GM18909 (cell line): ENCODE data around the gene GTF2F2.

ENCODE experiments used
- ATAC-seq: cut with Tn5 transposase; IDR thresholded peaks from one replicate; pipeline ENCODE4 v1.9.1; 2021; ENCODE audit warnings: mild to moderate bottlenecking; ENCODE audit not compliant: unreplicated experiment, poor library complexity

GTF2F2 gene, protein sequence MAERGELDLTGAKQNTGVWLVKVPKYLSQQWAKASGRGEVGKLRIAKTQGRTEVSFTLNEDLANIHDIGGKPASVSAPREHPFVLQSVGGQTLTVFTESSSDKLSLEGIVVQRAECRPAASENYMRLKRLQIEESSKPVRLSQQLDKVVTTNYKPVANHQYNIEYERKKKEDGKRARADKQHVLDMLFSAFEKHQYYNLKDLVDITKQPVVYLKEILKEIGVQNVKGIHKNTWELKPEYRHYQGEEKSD

DNA sequence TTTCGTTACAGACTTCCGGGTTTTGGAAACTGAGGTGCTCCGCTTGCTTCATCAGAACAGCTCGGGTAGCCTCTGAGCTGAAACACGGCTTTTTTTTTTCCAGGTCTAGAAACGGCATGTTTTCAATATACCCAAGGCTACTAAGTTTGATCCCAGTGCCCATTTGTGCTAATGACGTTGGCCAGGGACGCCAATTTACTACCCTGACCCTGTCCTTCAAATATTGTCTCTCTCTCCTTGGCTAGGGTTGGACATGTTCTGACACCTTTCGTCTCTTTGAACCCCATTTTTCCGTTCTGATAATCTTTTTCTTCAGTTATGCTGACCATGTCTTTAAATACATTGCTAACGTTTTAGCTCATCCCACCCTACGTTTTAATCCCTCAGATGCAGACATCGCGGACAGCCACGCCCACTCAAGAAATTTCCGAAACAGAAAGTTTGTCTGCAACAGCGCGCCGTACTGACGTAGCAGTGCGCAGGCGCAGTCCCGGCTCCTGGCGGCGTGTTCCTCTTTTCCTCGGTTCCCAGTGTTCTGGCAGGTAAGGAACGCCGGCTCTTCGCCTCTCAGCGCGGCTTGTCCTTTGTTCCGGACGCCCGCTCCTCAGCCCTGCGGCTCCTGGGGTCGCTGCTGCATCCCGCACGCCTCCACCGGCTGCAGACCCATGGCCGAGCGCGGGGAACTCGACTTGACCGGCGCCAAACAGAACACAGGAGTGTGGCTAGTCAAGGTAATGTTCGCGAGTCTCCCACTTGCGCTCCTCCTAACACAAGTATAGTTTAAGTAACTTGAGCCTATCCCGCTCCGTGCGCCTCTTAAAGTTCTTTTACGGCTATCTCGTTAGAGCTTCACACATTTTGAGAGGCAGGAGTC lies at the start of gene GTF2F2:
Gene GTF2F2, plus strand, starts transcription at position 520 of the 874 bp plus-strand sequence. Its CDS starts 146 bp downstream, at position 666.
- peak; percentile 76 for ATAC-seq

DNA sequence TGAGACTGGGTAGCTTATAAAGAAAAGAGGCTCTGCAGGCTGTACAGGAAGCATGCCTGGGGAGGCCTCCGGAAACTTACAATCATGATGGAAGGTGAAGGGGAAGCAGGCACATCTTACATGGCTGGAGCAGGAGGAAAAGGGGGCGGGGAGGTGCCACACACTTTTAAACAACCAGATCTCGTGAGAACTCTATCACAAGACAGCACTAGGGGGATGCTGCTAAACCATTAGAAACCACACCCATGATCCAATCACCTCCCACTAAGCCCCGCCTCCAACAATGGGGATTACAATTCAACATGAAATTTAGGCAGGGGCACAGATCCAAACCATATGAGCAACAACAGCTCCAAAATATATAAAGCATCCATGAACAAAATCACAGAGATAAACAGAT lies 46.5 kb upstream of the GTF2F2 start:
- no peak for ATAC-seq

DNA sequence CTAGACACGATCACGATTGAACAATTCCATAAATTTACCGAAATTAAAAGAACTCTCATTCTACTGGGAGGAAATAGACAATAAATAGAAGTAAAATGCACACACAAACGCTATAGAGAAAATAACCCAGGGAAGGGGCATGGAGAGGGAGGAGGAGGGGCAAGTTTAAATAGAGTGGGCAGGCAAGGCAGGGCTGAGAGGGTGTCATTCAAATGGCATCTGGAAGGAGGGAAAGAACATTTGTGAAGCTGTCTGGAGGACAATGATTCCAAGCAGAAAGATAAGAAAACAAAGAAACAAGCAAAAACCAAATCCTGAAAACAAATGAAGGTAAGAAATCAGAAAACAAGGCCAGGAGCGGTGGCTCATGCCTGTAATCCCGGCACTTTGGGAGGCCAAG lies 45.6 kb upstream of the GTF2F2 start:
- ATAC-seq, result no peak

DNA sequence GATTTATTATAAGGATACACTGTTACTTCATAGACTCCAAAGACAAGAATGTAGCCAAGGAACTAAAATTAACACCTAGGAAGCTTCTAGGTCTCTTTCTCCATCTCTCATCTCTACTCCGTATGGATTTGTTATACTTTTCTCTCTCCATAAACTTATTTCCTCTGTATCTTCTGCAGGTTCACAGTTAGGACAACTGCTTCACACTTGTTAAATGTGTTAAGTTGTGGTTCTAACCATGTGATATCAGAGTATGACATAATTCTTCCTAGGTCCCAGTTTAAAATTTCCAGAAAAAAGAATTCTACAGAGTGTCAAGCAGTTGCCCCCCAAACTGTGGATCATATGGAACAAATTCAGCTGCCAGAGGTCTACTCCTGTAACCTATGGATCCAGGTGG lies 42.3 kb upstream of the GTF2F2 start:
- no peak for ATAC-seq

DNA sequence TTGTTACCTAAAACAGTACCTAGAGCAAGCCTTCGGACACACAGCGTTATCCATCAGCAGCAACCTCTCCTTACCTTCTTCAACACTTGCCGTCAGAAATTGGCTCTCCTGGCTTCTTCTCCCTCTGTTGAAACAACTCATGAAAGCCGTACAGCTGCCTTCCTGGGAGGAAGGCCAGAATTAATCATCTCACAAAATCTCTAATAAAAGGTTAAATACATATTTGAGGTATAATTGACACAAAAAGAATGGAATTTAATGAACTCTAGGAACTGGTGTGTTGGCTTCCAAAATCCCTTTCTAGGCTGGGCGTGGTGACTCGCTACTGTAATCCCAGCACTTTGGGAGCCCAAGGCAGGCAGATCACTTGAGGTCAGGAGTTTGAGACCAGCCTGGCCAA lies 37.3 kb upstream of the GTF2F2 start:
- ATAC-seq, result no peak

DNA sequence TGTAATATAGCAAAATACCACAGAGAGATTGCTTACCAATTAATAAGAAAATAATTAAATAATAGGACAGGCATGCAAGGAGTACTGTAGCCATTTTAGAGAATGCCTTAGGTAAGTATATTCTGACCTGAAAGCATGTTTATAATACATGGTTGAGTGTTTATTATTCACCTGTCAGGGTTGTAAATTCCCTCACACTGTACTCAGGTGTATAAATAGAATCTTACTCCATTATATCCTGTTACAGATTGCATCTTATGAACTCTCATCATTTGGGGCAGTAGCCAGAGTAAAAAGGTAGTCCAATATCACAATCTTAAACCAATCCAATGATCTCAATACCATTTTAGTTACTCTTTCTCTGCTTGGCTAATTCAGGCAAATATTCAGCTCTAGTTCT lies 35.8 kb upstream of the GTF2F2 start:
- no peak for ATAC-seq

DNA sequence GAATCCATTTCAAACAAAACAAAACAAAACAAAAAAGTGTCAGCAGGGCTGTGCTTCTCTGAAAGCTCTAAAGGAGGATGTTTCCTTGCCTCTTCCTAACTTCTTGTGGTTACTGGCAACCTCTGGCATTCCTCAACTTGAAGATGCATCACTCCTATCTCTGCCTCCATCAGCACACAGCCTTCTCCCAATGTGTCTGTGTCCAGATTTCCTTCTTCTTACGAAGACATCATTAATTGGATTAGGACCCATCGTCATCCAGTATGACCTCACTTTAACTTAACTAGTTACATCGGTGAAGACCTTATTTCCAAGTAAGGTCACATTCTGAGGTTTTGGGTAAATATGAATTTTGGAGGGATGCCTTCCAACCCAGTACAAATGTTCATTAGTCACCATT lies 33.8 kb upstream of the GTF2F2 start:
- ATAC-seq, result no peak

DNA sequence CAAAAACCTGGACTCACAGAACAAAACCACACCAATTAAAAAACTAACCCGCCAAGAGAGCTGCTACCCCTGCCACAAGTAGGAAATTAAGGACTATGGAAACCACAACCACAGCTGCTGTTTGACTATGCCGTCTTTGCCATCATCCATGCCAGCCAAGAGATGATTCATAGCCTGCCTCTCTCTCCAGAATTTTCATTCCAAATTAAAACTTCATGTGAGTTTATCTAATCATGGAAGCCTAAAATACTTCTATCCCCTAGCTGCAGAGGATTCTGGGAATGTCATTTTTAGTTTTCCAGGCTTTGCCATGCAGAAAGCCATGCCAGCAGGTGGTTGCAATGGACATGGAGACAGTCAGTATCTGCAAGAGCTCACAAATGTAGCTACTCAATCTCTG lies 27.6 kb upstream of the GTF2F2 start:
- ATAC-seq, result no peak

DNA sequence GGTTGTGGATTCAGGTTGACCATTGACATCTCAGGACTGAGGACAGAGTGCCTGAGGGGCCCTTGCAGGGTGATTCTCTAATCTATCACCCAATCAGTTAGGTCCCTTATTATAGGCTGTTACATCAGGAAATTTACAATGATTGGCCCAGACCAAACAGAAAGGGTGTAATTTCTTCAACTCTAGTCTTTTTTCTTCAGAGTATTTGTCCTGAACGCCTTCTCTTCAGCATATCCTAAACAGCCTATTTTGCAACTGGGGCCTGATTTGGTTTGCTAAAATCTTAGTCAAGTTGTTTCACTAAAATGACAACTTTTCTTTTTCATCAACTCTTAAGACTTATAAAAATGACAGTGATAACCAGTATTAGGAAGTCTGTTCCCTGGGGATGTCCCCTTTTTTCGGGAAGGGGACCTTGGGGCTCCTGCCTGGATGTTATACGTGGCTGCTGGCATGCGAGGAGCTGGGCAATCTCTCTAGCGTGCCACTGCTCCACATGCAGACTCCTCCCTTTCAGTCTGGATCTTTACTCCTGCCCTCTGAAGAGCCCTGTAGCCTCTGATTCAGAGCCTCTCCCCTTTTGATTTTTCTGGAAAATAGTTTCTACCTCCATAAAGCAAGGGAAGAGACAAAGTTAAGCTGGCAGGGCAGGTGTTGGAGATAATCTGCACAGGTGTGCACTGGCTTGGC lies 19.6 kb upstream of the GTF2F2 start:
- no peak for ATAC-seq

DNA sequence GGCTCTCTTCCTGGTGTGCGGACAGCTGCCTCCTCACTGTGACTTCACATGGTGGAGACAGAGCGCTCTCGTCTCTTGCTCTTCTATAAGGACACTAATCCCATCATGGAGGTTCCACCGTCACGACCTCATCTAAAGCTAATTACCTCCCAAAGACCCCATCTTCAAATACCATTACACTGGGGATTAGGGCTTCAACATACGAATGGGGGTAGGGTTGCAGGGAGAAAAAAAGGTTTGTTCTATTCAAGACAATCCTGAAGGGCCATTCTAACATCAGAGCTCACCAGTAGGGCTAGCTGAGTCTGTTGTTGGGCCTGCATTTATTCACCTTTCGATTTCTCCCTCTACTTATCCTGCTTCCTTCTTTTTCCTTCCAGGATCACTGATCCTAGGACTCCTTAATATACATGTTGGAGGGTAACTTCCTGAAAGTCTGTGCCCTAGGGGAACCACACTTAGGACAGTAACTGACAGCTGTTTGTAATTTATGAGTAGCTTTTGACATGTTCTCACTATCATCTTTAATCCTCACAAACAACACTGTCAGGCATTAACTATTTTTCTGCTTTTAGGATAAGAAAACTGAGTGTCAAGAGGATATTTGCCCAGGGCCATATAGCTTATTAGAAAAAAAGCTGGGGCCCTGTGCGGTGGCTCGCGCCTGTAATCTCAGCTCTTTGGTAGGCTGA lies 18.8 kb upstream of the GTF2F2 start:
- no peak for ATAC-seq

DNA sequence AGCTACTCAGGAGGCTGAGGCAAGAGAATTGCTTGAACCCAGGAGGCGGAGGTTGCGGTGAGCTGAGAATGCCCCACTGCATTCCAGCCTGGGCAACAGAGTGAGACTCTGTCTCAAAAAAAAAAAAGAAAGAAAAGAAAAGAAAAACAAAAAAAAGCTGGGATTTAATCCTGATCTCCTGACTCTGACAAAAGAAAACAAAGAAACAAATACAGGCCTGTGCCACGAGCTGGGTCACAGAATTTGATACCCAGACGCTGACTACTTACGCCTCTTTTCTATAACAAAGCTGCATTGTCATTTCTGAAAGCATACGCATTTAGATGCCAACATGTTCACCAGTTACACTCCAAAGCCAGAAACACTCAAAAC lies 18.2 kb upstream of the GTF2F2 start:
- no peak for ATAC-seq

DNA sequence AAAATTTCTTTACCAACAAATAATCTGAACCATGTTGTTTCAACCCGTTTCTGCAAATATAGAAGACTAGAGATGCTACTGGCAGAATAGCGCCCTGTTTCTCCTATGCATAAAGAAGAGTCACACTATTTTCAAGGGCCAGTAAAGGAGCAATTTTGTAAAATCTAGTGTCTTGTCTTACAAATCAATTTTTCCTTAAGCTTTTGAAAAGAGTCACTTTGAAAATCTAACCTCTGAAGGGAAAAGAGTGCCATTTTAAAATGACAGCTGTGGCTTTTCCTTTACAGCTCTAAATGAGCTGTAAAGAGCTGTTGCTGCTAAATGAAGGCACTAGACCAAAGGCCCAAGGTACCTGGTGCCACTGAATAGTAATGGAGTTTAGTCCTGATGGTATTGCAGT lies 16.9 kb upstream of the GTF2F2 start:
- ATAC-seq, result no peak

DNA sequence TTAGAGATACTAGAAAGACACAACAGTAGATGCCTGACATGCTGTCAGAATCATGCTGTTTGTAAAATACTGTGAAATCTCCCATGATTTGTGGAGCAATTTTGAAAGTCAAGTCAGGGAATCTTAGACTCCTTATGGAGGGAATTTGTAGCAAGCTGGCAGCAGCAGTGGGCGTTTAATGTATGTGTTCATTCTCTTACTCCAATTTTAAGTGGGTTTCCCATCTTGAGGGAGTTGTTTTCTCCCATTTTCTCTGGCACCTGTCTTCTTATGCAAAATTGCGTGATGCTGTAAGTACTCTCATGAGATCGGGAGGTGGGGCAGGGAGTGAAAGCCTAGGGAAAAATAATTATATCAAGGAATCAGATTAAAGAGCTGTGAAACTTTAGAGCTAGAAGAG lies 16.0 kb upstream of the GTF2F2 start:
- ATAC-seq, result no peak

DNA sequence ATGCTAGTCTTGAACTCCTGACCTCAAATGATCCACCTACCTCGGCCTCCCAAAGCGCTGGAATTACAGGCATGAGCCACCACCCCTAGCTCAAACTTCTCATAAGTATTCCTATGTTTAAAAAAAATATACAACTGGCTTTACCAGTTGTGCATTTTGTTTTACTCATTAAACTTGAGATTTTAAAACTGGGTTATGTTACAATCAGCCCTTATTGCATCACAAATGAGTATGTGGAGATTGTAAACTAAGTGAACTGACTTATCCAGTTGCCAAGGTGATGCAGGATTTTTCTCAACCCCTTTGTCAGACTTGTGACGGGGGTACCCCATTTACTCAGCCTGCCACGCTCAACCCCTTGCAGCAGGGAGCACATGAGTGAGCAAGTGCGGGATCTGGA lies 14.4 kb upstream of the GTF2F2 start:
- ATAC-seq, result no peak

DNA sequence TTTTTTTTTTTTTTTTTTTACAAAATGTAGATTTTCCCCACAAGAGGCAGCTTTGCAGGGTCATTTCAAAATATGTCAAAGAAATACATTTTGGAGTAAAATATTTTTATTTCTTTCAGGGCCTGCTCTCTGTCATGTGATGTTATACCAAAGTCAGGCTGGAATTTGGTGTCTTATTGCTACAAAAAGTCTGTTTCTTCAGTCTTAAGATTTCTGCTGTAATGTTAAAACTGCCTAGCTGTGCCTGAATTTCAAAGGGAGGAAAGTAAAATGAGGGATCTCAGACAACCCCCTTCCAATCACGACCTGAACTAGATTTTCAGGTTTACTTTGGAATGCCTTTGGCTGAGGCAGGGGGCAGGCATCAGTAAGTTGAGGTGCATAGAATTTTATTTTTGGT lies 12.8 kb upstream of the GTF2F2 start:
- no peak for ATAC-seq

DNA sequence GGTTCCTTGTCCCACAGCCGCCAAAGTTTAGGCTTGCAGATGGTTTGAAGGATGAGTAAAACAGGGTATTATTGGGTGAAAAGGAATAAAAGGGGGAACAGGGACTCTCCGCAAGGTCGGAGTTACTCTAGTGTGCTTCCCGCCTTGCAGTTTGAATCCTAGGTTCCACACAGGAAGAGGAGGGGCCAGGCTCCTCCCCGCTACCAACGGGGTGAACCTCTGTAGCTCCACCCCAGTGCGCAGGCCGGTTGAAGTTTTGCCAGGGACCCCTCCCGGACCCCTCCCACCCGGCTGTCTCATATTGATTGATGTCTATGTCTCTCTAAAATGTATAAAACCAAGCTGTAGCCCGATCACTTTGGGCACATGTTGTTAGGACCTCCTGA lies 11.6 kb upstream of the GTF2F2 start:
- peak; percentile 35 for ATAC-seq

DNA sequence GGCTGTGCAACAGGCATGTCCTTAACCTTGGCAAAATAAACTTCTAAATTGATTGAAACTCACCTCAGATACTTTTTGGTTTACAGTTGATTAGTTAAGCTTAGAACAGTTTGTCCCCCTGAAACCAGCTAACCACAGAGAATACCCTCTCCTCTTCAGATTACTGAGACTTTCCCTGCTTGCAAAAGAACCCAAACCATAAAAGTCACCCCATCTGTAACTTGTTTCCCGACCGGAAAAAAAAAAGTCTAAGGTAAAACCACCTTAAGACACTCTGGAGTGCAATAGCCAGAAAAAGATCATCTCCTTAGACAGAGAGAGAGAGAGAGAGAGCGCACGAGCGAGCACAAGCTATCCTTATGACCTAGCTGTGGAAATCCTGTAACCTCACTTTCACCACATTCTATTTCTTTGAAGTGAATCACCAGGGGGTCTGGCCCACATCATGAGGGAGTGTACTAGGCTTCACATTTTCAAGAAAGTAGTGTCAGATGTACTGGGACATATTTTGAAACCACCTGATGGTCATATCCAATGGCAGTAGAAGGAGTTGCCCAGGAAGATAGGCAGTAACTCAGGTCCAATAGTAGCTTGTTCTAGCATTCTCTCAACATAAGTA lies 11.1 kb upstream of the GTF2F2 start:
- ATAC-seq, result peak; percentile 71

DNA sequence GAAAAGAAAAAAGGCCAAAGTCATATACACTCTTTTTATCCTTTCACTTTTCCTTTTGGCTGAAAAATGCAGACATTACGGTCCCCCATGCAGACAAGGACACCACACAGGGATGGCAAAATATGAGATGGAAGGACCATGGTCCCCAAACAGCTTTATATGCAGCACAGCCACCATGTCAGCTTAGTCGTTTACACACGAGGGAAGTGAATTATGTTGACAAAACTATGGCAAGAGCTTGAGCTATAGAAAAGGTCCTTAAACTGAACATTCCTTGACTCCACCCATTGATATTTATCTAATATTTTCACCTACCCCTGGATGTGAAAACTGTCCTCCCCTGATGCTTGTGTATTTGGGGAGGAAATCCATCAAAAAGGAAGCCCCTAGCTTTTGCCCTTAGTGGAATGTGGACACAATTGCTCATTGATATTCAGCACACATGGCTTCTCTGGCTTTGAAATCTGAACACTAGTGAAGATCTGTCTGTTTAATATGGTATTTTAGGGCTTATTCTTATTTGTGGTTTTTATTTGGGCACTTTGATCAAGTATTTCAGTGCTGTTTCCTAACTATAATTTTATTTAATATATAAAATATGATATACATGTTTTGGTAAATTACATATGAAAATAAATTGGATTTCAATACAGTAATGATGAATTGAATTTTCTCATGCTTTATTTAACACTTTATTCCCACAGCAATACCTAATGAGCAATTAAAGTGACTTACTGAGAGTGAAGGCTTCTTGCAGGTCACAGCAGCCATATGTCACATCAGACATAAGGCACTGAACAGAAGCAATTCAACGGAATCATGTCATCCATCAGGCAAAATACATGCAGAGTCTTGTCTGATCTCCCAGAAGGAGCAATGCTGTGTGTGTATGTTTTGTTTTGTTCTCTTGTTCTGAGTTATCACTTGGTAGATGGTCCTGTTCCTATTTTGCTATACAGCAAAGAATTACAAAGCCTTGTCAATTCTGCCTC lies 6.8 kb upstream of the GTF2F2 start:
- no peak for ATAC-seq

DNA sequence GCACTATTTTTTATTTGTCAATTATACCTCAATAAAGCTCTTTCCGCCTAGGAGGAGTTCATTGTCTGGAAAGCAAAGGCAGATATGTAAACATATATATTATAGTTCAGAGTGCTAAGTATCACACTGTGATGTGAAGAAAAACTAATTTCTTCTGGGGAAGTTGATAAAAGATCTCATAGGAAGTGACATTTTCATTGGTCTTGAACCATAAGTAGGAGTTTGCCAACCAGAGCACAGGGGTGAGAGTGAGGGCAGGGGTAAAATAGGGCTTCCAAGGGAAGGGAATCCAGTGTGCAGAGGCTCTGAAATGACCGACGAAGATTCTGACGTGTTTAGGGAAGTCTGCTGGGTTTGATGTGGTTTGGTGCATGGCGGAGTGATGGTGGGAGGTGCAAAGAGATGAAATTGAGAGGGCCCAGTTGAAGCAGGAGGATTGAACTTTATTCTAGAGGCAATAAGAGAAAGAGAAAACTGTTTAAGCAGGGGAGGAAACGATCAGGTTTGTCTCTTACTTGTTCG lies 780 bp upstream of the GTF2F2 start:
- ATAC-seq, result peak; percentile 25
